ENCODE data around the gene SIPA1L3.

DNA sequence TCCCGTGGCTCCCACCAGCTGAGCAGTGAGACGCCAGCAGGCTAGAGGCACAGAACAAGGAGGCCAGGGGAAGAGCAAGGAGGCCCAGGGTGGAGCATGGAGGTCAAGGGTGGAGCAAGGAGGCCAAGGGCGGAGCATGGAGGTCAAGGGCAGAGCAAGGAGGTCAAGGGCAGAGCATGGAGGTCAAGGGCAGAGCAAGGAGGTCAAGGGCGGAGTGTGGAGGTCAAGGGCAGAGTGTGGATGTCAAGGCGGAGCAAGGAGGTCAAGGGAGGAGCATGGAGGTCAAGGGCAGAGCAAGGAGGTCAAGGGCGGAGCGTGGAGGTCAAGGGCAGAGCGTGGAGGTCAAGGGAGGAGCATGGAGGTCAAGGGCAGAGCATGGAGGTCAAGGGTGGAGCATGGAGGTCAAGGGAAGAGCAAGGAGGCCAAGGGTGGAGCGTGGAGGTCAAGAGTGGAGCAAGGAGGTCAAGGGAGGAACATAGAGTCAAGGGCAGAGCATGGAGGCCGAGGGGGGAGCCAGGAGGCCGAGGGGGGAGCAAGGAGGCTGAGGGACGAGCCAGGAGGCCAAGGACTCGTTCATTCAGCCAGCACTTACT, 289.3 kb downstream of the SIPA1L3 start:
- TF ChIP-seq, protein P1, sequence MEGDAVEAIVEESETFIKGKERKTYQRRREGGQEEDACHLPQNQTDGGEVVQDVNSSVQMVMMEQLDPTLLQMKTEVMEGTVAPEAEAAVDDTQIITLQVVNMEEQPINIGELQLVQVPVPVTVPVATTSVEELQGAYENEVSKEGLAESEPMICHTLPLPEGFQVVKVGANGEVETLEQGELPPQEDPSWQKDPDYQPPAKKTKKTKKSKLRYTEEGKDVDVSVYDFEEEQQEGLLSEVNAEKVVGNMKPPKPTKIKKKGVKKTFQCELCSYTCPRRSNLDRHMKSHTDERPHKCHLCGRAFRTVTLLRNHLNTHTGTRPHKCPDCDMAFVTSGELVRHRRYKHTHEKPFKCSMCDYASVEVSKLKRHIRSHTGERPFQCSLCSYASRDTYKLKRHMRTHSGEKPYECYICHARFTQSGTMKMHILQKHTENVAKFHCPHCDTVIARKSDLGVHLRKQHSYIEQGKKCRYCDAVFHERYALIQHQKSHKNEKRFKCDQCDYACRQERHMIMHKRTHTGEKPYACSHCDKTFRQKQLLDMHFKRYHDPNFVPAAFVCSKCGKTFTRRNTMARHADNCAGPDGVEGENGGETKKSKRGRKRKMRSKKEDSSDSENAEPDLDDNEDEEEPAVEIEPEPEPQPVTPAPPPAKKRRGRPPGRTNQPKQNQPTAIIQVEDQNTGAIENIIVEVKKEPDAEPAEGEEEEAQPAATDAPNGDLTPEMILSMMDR (IDR thresholded peaks at IDR 0.05; ENCODE audit: low read depth, low read length): no peak
- TF ChIP-seq, protein P2, sequence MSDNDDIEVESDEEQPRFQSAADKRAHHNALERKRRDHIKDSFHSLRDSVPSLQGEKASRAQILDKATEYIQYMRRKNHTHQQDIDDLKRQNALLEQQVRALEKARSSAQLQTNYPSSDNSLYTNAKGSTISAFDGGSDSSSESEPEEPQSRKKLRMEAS (IDR thresholded peaks at IDR 0.05; ENCODE audit: low read depth, low read length): no peak
- TF ChIP-seq POLR2A (IDR thresholded peaks at IDR 0.05; ENCODE audit: extremely low read depth, insufficient read length): no peak

Measured in NB4 (cell line).